HG02938 (cell line): ENCODE results near the gene SMIM44.
A peak's percentile ranks its signal among the peaks of the same experiment; 100 is the strongest.
"Not testable (repeated sequence)": the region's sequence is repeated elsewhere in the genome, so short reads cannot be mapped to it uniquely, and the experiment has no call there.

ENCODE experiments used
- ATAC-seq: cut with Tn5 transposase; IDR thresholded peaks from one replicate; pipeline ENCODE4 v1.9.1; 2021; ENCODE audit warnings: mild to moderate bottlenecking, moderate library complexity; ENCODE audit not compliant: unreplicated experiment

Gene SMIM44

GRCh38 chr19:3518255-3518654 lies 35.0 kb upstream of the SMIM44 start:
- ATAC-seq: no peak

- ATAC-seq: no peak
Measured at GRCh38 chr19:3517638-3518037, 34.4 kb upstream of the SMIM44 start.

GRCh38 chr19:3516675-3517207 lies 33.5 kb upstream of the SMIM44 start:
- no peak for ATAC-seq

- no peak for ATAC-seq
Measured at GRCh38 chr19:3515891-3516422, 32.7 kb upstream of the SMIM44 start.

GRCh38 chr19:3514930-3515329 lies 31.7 kb upstream of the SMIM44 start:
- ATAC-seq: no peak

GRCh38 chr19:3513229-3514140 lies 30.2 kb upstream of the SMIM44 start:
- no peak for ATAC-seq

GRCh38 chr19:3512562-3513228 lies 29.5 kb upstream of the SMIM44 start:
- ATAC-seq: no peak

- no peak for ATAC-seq
Measured at GRCh38 chr19:3511506-3512251, 28.4 kb upstream of the SMIM44 start.

GRCh38 chr19:3510727-3511126 lies 27.5 kb upstream of the SMIM44 start:
- ATAC-seq: no peak

GRCh38 chr19:3509566-3509989 lies 26.3 kb upstream of the SMIM44 start:
- ATAC-seq: no peak

GRCh38 chr19:3508771-3509535 lies 25.7 kb upstream of the SMIM44 start:
- ATAC-seq: no peak

- ATAC-seq: not testable (repeated sequence)
Measured at GRCh38 chr19:3508121-3508661, 24.9 kb upstream of the SMIM44 start.

- ATAC-seq: no peak
Measured at GRCh38 chr19:3507371-3508120, 24.3 kb upstream of the SMIM44 start.

- peak; percentile 26 for ATAC-seq
Measured at GRCh38 chr19:3506384-3507340, 23.4 kb upstream of the SMIM44 start.

GRCh38 chr19:3505598-3506383 lies 22.6 kb upstream of the SMIM44 start, which contains the start of gene FZR1:
TSS of gene FZR1 (plus strand) at chr19:3506311. CDS start at chr19:3522990, 16,679 bp downstream.
- ATAC-seq: peak; percentile 79

GRCh38 chr19:3504735-3505134 lies 21.5 kb upstream of the SMIM44 start:
- no peak for ATAC-seq

GRCh38 chr19:3503036-3503572 lies 19.9 kb upstream of the SMIM44 start:
- no peak for ATAC-seq
